GM12874 (cell line): ENCODE results near the gene PECR.

ENCODE experiments used
- TF ChIP-seq, protein P1 (sequence below): IDR thresholded peaks from 2 replicates; pipeline ENCODE4 v1.5.1; 2011; ENCODE audit warnings: low read depth, mild to moderate bottlenecking, control low read depth, low read length, moderate library complexity; ENCODE audit not compliant: insufficient read depth

Gene PECR

DNA sequence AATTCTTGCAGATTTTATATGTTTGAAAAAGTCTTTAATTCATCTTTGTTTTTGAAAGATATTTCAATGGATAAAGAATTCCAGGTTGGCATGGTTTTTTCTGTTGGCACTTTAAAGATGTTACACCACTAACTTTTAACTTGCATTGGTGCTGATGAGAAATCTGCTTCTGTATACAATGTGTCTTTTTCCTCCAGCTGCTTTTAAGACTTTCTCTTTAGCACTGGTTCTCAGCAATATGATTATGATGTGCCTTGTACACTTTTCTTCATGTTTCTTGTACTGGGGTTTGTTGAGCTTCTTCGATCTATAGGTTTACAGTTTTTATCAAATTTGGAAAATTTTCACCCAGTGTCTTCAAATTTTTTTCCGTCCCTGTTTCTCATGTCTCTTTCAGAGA is 29.2 kb downstream of the PECR start:
- TF ChIP-seq, protein P1, sequence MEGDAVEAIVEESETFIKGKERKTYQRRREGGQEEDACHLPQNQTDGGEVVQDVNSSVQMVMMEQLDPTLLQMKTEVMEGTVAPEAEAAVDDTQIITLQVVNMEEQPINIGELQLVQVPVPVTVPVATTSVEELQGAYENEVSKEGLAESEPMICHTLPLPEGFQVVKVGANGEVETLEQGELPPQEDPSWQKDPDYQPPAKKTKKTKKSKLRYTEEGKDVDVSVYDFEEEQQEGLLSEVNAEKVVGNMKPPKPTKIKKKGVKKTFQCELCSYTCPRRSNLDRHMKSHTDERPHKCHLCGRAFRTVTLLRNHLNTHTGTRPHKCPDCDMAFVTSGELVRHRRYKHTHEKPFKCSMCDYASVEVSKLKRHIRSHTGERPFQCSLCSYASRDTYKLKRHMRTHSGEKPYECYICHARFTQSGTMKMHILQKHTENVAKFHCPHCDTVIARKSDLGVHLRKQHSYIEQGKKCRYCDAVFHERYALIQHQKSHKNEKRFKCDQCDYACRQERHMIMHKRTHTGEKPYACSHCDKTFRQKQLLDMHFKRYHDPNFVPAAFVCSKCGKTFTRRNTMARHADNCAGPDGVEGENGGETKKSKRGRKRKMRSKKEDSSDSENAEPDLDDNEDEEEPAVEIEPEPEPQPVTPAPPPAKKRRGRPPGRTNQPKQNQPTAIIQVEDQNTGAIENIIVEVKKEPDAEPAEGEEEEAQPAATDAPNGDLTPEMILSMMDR: no peak

- TF ChIP-seq, protein P1: no peak
Observed at GRCh38 chr2:216051350-216051749, 30.3 kb downstream of the PECR start.

GRCh38 chr2:216049452-216049851 is 32.2 kb downstream of the PECR start:
- TF ChIP-seq, protein P1: no peak

DNA sequence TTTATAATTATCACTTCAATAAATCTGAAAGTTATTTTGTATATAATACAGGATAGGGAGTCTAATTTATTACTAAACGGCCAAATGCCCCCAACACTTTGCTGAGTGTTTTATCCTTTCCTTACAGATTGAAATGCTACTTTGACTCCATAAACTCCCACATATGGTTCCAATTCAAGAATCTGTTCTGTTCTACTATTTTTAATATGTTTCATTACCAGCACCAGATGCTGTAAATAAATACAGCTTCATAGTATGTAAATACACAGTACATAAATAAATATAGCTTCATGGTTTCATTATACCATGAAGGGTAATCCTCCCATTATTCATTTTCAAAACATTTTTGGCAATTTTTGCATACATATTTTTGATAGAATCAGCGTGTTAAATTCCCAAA is 34.2 kb downstream of the PECR start:
- TF ChIP-seq, protein P1: no peak

DNA sequence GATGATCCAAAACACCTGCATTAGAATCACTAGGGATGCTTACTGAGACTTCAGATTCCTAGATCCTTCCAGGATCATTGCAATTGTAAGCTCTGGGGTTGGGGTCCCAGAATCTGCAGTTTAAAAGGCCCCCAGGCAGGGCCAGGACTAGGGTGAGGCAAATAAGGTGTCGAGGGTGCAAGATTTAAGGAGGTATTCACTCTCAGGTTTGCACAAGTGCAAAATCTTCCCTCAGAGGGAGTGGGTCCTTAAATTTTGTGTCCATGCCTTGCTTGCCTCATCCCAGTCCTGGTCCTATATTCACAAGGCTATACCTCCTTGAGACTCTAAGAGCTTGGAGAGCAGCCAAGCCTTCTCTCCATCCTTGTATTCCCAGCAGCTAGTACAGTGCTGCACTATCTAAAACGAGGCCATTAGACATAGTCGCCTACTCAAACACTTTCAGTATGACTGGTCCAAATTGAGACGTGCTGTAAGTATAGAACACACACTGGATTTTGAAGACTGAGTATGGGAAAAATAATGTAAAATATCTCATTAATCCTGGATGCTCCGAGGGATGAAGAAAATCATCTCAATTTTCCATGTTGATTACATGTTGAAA is 36.6 kb downstream of the PECR start:
- TF ChIP-seq, protein P1: no peak

DNA sequence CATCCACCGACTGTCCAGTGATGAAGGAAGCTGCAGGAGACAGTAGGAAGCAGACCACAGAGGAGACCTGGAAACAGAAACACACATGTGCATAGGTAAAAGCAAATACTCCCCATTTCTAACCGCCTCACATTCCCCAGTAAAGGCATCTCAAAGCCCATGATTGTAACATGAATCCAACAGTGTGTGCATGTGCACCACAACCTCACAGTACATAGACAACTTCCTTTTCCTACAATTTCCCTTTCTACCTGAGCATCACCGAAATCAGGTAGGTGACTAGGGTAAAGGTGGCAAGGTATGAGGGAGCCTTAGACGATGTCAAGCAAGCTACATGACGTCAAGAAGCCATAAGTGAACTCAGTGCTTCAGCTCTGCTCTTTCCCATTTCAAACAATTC is 37.7 kb downstream of the PECR start:
- TF ChIP-seq, protein P1: no peak

DNA sequence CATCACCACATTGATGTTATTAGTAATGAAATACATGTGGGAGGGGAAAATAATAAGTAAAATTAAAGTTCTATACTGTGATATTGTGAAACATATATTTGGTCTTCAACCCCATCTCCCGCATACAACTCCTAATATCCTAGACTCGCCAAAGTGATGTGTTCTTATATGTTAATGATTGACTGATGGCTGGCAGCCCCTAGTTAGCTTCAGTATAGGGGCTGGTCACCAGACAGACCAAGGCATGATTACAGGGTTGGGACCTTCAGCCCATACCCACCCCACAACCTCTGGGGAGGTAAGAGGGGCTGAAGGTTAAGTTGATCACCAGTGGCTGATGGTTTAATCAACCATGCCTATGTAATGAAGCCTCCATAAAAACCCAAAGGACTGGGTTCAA is 40.2 kb downstream of the PECR start:
- TF ChIP-seq, protein P1: no peak
